ENCODE results near the gene AP1G2.

The AP1G2 gene

DNA sequence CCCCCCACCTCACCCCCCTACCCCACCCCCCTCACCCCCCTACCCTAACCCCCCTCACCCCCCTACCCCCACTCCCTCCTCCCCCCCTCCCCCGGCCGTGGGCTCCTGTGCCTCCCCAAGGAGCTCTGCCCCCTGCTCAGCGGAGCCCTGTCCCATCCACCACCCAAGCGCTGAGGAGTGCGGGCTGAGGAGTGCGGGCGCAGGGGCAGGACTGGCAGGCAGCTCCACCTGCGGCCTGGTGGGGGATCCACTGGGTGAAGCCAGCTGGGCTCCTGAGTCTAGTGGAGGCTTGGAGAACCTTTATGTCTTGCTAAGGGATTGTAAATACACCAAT is 13.3 kb upstream of the AP1G2 start:
- Histone ChIP-seq H3K27ac (no peak overlapping the region), H3K4me2 (no peak overlapping the region), H4K20me1 (ENCODE audit: insufficient read depth) (no peaks in the 10 kb centered on the region), H3K27me3 (ENCODE audit: insufficient read depth, low read depth) (no peaks in the 10 kb centered on the region), H3K36me3 (ENCODE audit: insufficient read depth) (no peaks in the 10 kb centered on the region), H3K9ac (no peak overlapping the region), H2AFZ (ENCODE audit: low read depth) (no peak overlapping the region), H3K4me1 (ENCODE audit: low read depth, poor library complexity, severe bottlenecking) (no peaks in the 10 kb centered on the region), H3K79me2 (ENCODE audit: insufficient read depth, low read depth) (no peaks in the 10 kb centered on the region), H3K4me3 (IDR thresholded peaks at IDR 0.05; ENCODE audit: insufficient read depth, low read depth, low read length) (no peak overlapping the region)
- no peak for TF ChIP-seq CTCF (conservative IDR thresholded peaks at IDR 0.05; ENCODE audit: low read depth, low read length)

- TF ChIP-seq CTCF (conservative IDR thresholded peaks at IDR 0.05; ENCODE audit: low read depth, low read length): no peak
- Histone ChIP-seq H3K27me3 (ENCODE audit: insufficient read depth, low read depth) (no peaks in the 10 kb centered on the region), H3K4me2 (no peak overlapping the region), H3K79me2 (ENCODE audit: insufficient read depth, low read depth) (no peaks in the 10 kb centered on the region), H2AFZ (ENCODE audit: low read depth) (no peak overlapping the region), H3K9ac (no peak overlapping the region), H3K4me1 (ENCODE audit: low read depth, poor library complexity, severe bottlenecking) (no peaks in the 10 kb centered on the region), H4K20me1 (ENCODE audit: insufficient read depth) (no peaks in the 10 kb centered on the region), H3K36me3 (ENCODE audit: insufficient read depth) (no peaks in the 10 kb centered on the region), H3K4me3 (IDR thresholded peaks at IDR 0.05; ENCODE audit: insufficient read depth, low read depth, low read length) (no peak overlapping the region), H3K27ac (no peak overlapping the region)
Measured at GRCh38 chr14:23580152-23580926, 12.7 kb upstream of the AP1G2 start.

DNA sequence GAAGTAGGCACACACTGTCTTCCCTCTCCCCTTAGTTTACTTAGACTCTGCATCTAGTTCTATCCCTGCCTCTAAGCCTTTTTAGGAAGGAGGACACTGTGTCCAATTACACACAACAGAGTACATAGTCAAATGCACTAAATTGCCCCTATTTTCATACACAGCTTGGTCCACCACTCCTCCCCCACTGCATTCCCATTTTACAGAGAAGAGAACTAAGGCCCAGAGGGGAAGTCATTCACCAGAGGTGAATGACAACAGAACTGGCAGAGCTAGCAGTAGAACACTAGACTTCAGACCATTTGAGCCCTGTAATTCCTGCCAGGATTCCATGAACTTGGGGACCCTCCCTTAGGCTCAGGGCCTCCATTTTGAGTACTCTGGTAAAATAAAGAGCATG is 12.1 kb upstream of the AP1G2 start:
- TF ChIP-seq CTCF (conservative IDR thresholded peaks at IDR 0.05; ENCODE audit: low read depth, low read length): no peak
- Histone ChIP-seq H3K4me2 (no peak overlapping the region), H3K9ac (no peak overlapping the region), H2AFZ (ENCODE audit: low read depth) (no peak overlapping the region), H3K4me1 (ENCODE audit: low read depth, poor library complexity, severe bottlenecking) (no peaks in the 10 kb centered on the region), H4K20me1 (ENCODE audit: insufficient read depth) (no peaks in the 10 kb centered on the region), H3K36me3 (ENCODE audit: insufficient read depth) (no peaks in the 10 kb centered on the region), H3K79me2 (ENCODE audit: insufficient read depth, low read depth) (no peaks in the 10 kb centered on the region), H3K27ac (no peak overlapping the region), H3K4me3 (IDR thresholded peaks at IDR 0.05; ENCODE audit: insufficient read depth, low read depth, low read length) (no peak overlapping the region), H3K27me3 (ENCODE audit: insufficient read depth, low read depth) (no peaks in the 10 kb centered on the region)

GRCh38 chr14:23579311-23579630 is 11.7 kb upstream of the AP1G2 start:
- no peaks in the 10 kb centered on the region for H3K36me3 ChIP-seq (ENCODE audit: insufficient read depth)
- no peak overlapping the region for H3K4me2 ChIP-seq
- no peak for TF ChIP-seq CTCF (conservative IDR thresholded peaks at IDR 0.05; ENCODE audit: low read depth, low read length)
- H3K4me3 ChIP-seq (IDR thresholded peaks at IDR 0.05; ENCODE audit: insufficient read depth, low read depth, low read length): no peak overlapping the region
- H3K79me2 ChIP-seq (ENCODE audit: insufficient read depth, low read depth): no peaks in the 10 kb centered on the region
- no peak overlapping the region for H3K27ac ChIP-seq
- no peaks in the 10 kb centered on the region for H3K4me1 ChIP-seq (ENCODE audit: low read depth, poor library complexity, severe bottlenecking)
- H4K20me1 ChIP-seq (ENCODE audit: insufficient read depth): no peaks in the 10 kb centered on the region
- H2AFZ ChIP-seq (ENCODE audit: low read depth): no peak overlapping the region
- H3K27me3 ChIP-seq (ENCODE audit: insufficient read depth, low read depth): no peaks in the 10 kb centered on the region
- H3K9ac ChIP-seq: no peak overlapping the region
